K562 (cell line): ENCODE measurements around the gene NPC1L1. TPM values are rescaled to one million over a fixed set of nuclear protein-coding genes. Genes with fewer than 3 reads are reported as not detected.

ENCODE experiments used
- CLOCK ChIP-seq: fragments of 250-450 bp; sonication (Bioruptor Pico); IDR thresholded peaks from 2 replicates; pipeline ENCODE4 v1.4.0; 2020; ENCODE audit warnings: mild to moderate bottlenecking, moderate library complexity, borderline replicate concordance
- DACH1 ChIP-seq: fragments of 450-650 bp; IDR thresholded peaks from 2 replicates; pipeline ENCODE4 v1.6.1; 2018; ENCODE audit not compliant: partially characterized antibody
- ELK3 ChIP-seq: fragments of 450-650 bp; formaldehyde crosslinking; IDR thresholded peaks from 2 replicates; pipeline ENCODE4 v1.4.0; 2020; ENCODE audit warnings: mild to moderate bottlenecking
- ETS2 ChIP-seq: IDR thresholded peaks from 2 replicates; pipeline ENCODE4 v1.6.1; 2016; ENCODE audit warnings: borderline replicate concordance, missing genetic modification characterization, mild to moderate bottlenecking, moderate library complexity, missing compliant biosample characterization; ENCODE audit not compliant: poor library complexity, severe bottlenecking
- FOXO4 ChIP-seq: fragments of 450-650 bp; formaldehyde crosslinking; IDR thresholded peaks from 2 replicates; pipeline ENCODE4 v1.4.0; 2020; ENCODE audit warnings: mild to moderate bottlenecking, moderate library complexity
- HDAC1 ChIP-seq, 2 experiments: fragments of 450-650 bp; IDR thresholded peaks; 2 replicates each; pipeline ENCODE4 v1.6.1; 2016 to 2017; ENCODE audit warnings: inconsistent platforms in 1 of 2, mild to moderate bottlenecking in 1 of 2, moderate library complexity in 1 of 2
- MNT ChIP-seq, 2 experiments: fragments of 450-650 bp; conservative IDR thresholded peaks; 2 replicates each; pipeline ENCODE4 v1.6.1; 2017; ENCODE audit warnings: mild to moderate bottlenecking in 2 of 2, moderate library complexity in 2 of 2
- NCOA1 ChIP-seq: fragments of 450-650 bp; IDR thresholded peaks from 2 replicates; pipeline ENCODE4 v1.6.1; 2016; ENCODE audit warnings: low read depth
- PTBP1 ChIP-seq: fragments of 200-400 bp; formaldehyde crosslinking; IDR thresholded peaks from 2 replicates; pipeline ENCODE4 v1.6.1; 2017; ENCODE audit warnings: low read depth, low read length
- SNAPC5 ChIP-seq: fragments of 250-450 bp; sonication (Bioruptor Pico); IDR thresholded peaks from 2 replicates; pipeline ENCODE4 v1.8.0; 2021; ENCODE audit warnings: moderate library complexity, mild to moderate bottlenecking, inconsistent platforms
- SP2 ChIP-seq: IDR thresholded peaks from 2 replicates; pipeline ENCODE4 v1.6.1; 2011; ENCODE audit warnings: mild to moderate bottlenecking, low read depth, low read length, moderate library complexity; ENCODE audit not compliant: poor library complexity, severe bottlenecking; ENCODE audit errors: extremely low read depth
- TEAD1 ChIP-seq, 2 experiments: fragments of 450-650 bp in 1 of 2; sonication (generic) in 1 of 2; formaldehyde crosslinking; IDR thresholded peaks; 2 replicates each; pipeline versions ENCODE4 v1.4.0 to v1.8.0; 2020 to 2022; ENCODE audit warnings: mild to moderate bottlenecking in 2 of 2, missing genetic modification reagents in 1 of 2
- THRAP3 ChIP-seq: fragments of 450-650 bp; IDR thresholded peaks from 2 replicates; pipeline ENCODE4 v1.6.1; 2016; ENCODE audit warnings: mild to moderate bottlenecking, inconsistent platforms, borderline replicate concordance
- TRIM25 ChIP-seq: fragments of 450-650 bp; IDR thresholded peaks from 2 replicates; pipeline ENCODE4 v1.7.0; 2016; ENCODE audit warnings: borderline replicate concordance
- ZBTB12 ChIP-seq: fragments of 250-450 bp; sonication (Bioruptor Pico); IDR thresholded peaks from 2 replicates; pipeline ENCODE4 v1.4.0; 2020
- polyA plus RNA-seq, 8 experiments: library from polyadenylated mRNA; depleted of rRNA in 4 of 8; stranded (reverse) in 5 of 8; unstranded in 3 of 8; fragments of >200 nt; fragmentation: Nextera tagmentation in 2 of 8; fragmentation: Illumina TruSeq in 1 of 8; extraction: Ambion mirVana in 2 of 8; extraction: Trizol in 1 of 8; gene quantifications; 2 replicates each; pipeline versions ENCODE4 v1.2.1 to v1.2.3, GENCODE V29; 2011 to 2014; ENCODE audit warnings: inconsistent platforms in 1 of 8, missing spikeins in 1 of 8
- total RNA-seq, 7 experiments: library from RNA; depleted of rRNA in 6 of 7; stranded (reverse); fragments of >200 nt in 6 of 7; fragmentation: Illumina TruSeq in 2 of 7; extraction: Trizol in 2 of 7; gene quantifications; 2 replicates each; pipeline versions ENCODE4 v1.2.1 to v1.2.3, GENCODE V29; 2011 to 2021; ENCODE audit warnings: low replicate concordance in 1 of 7

The NPC1L1 gene
- total and polyA plus RNA-seq, 9 of the 15 experiments (the other 6 are each of a cell fraction or from before 2014, with no cell fraction given), result 0.01 to 0.18 (median 0.07) TPM; not detected in 4

- TF ChIP-seq ELK3 (CRISPR knock-in tag) (no peak), THRAP3 (no peak), TRIM25 (no peak), PTBP1 (no peak), DACH1 (peak; percentile 24), SNAPC5 (CRISPR knock-in tag) (no peak), NCOA1 (peak; percentile 98), SP2 (no peak), CLOCK (CRISPR knock-in tag) (0 out of 2 replicates have a peak, but pooled peaks have one; percentile 44), FOXO4 (CRISPR knock-in tag) (no peak), TEAD1 (CRISPR knock-in tag; IDR thresholded peaks at IDR 0.05) (peak; percentile 39 to 85; a peak in 2 of 4 replicates), HDAC1 (IDR thresholded peaks at IDR 0.05) (peak; percentile 62 to 88; a peak in 2 of 4 replicates), ZBTB12 (CRISPR knock-in tag) (no peak), MNT (conservative IDR thresholded peaks at IDR 0.05) (peak; percentile 96 to 99), ETS2 (tag) (no peak)
Observed at GRCh38 chr7:44490351-44491200, 50.6 kb downstream of the NPC1L1 start, which contains the start of gene NUDCD3 (continued).
